A549 (cell line): ENCODE data around the gene BTF3. TPM values are rescaled to one million over a fixed set of nuclear protein-coding genes. Genes with fewer than 3 reads are reported as not detected.

Experiments
- ATAC-seq, 2 experiments: fragments of 200-7000 bp in 1 of 2; fragments of >200 bp in 1 of 2; cut with Nextera tagmentation in 1 of 2; cut with Tn5 transposase in 1 of 2; 3 replicates each; pipeline versions ENCODE4 v1.8.0 to v1.9.1; 2018 to 2020; ENCODE audit warnings: mild to moderate bottlenecking in 1 of 2, moderate library complexity in 1 of 2
- CTCF ChIA-PET: fragments of 300-600 bp; sonication (Branson Sonifier 250); formaldehyde crosslinking; extraction: SDS; loops from one replicate; lab custom pipeline; 2021; ENCODE audit warnings: antibody characterized with exemption, inconsistent platforms; lab: Yijun Ruan, JAX
- POLR2A ChIA-PET: fragments of 350-600 bp; formaldehyde crosslinking; extraction: SDS; loops from one replicate; lab custom pipeline; 2021; ENCODE audit warnings: antibody characterized with exemption, inconsistent platforms; lab: Yijun Ruan, JAX
- DNase-seq, 2 experiments: peaks; one replicate each; pipeline versions ENCODE4 v3.0.0 to v3.0.0-alpha.2; 2011 to 2016; ENCODE audit warnings: low read depth in 1 of 2, low spot score in 1 of 2
- FAIRE-seq: peaks from 2 replicates; lab custom pipeline; 2011; peaks lifted over from hg19 to GRCh38; lab: Jason Lieb, UNC
- H3K27ac ChIP-seq, 2 experiments: fragments of >200 bp; sonication (Bioruptor Twin); formaldehyde crosslinking; 3 replicates each; pipeline ENCODE4 v1.5.1; 2016 to 2017
- H3K4me1 ChIP-seq: fragments of >200 bp; sonication (Bioruptor Twin); formaldehyde crosslinking; 3 replicates; pipeline ENCODE4 v1.6.1; 2016
- H3K4me2 ChIP-seq: fragments of >200 bp; sonication (Bioruptor Twin); formaldehyde crosslinking; 3 replicates; pipeline ENCODE4 v1.6.1; 2016
- H3K4me3 ChIP-seq: fragments of >200 bp; sonication (Bioruptor Twin); formaldehyde crosslinking; 3 replicates; pipeline ENCODE4 v1.5.1; 2016
- H3K9me3 ChIP-seq: fragments of >200 bp; sonication (Bioruptor Twin); formaldehyde crosslinking; 3 replicates; pipeline ENCODE4 v1.6.1; 2016
- CBX2 ChIP-seq: fragments of 200-600 bp; sonication (generic); IDR thresholded peaks from 2 replicates; pipeline ENCODE4 v1.6.1; 2016; ENCODE audit warnings: low read depth, mild to moderate bottlenecking, borderline replicate concordance
- CBX8 ChIP-seq: fragments of 200-600 bp; sonication (generic); IDR thresholded peaks from 2 replicates; pipeline ENCODE4 v1.6.1; 2016
- CHD4 ChIP-seq: fragments of 200-600 bp; sonication (generic); IDR thresholded peaks from 2 replicates; pipeline ENCODE4 v1.6.1; 2016; ENCODE audit warnings: antibody characterized with exemption, mild to moderate bottlenecking, borderline replicate concordance
- EHMT2 ChIP-seq: fragments of 200-600 bp; sonication (generic); IDR thresholded peaks from 2 replicates; pipeline ENCODE4 v1.6.1; 2016; ENCODE audit warnings: antibody characterized with exemption, low read depth, mild to moderate bottlenecking, moderate library complexity
- EP300 ChIP-seq, 2 experiments: fragments of >200 bp; sonication (Bioruptor Twin); formaldehyde crosslinking; IDR thresholded peaks; 2 replicates in 1 of 2; 3 replicates in 1 of 2; pipeline ENCODE4 v1.6.1; 2016 to 2017
- FOSL2 ChIP-seq, 2 experiments: fragments of 450-650 bp in 1 of 2; fragments of >200 bp in 1 of 2; sonication (Bioruptor Twin) in 1 of 2; formaldehyde crosslinking; IDR thresholded peaks; 2 replicates each; pipeline versions ENCODE4 v1.5.0 to v1.6.1; 2016 to 2020; ENCODE audit warnings: mild to moderate bottlenecking in 1 of 2, moderate library complexity in 1 of 2
- GATA3 ChIP-seq: IDR thresholded peaks from 2 replicates; pipeline ENCODE4 v1.6.1; 2012; ENCODE audit warnings: borderline replicate concordance
- HDAC2 ChIP-seq: fragments of 200-600 bp; sonication (generic); IDR thresholded peaks from 2 replicates; pipeline ENCODE4 v1.6.1; 2016
- HEYL ChIP-seq: fragments of 250-450 bp; sonication (Bioruptor Pico); IDR thresholded peaks from 2 replicates; pipeline ENCODE4 v1.8.0; 2021; ENCODE audit warnings: mild to moderate bottlenecking, moderate library complexity
- HOXA7 ChIP-seq: fragments of 250-450 bp; sonication (Bioruptor Pico); IDR thresholded peaks from 2 replicates; pipeline ENCODE4 v1.5.0; 2020; ENCODE audit warnings: mild to moderate bottlenecking, moderate library complexity
- HOXB5 ChIP-seq: fragments of 250-450 bp; sonication (Bioruptor Pico); IDR thresholded peaks from 2 replicates; pipeline ENCODE4 v1.5.0; 2020; ENCODE audit warnings: mild to moderate bottlenecking, moderate library complexity
- KDM5A ChIP-seq: fragments of 200-600 bp; sonication (generic); IDR thresholded peaks from 2 replicates; pipeline ENCODE4 v1.6.1; 2016; ENCODE audit warnings: antibody characterized with exemption, mild to moderate bottlenecking
- MAFK ChIP-seq: fragments of 450-650 bp; IDR thresholded peaks from 2 replicates; pipeline ENCODE4 v1.6.1; 2014; ENCODE audit not compliant: partially characterized antibody
- MYC ChIP-seq: IDR thresholded peaks from 2 replicates; pipeline ENCODE4 v1.6.1; 2012; ENCODE audit warnings: mild to moderate bottlenecking, inconsistent platforms, low read length, improper control_type of control experiment, borderline replicate concordance
- NR3C1 ChIP-seq: fragments of >200 bp; sonication (Bioruptor Twin); formaldehyde crosslinking; IDR thresholded peaks from 3 replicates; pipeline ENCODE4 v1.6.1; 2017
- POLR2AphosphoS2 ChIP-seq: conservative IDR thresholded peaks from 2 replicates; pipeline ENCODE4 v1.6.1; 2012; ENCODE audit warnings: low read length, improper control_type of control experiment, inconsistent platforms
- RAD21 ChIP-seq, 2 experiments: fragments of >200 bp in 1 of 2; sonication (Bioruptor Twin) in 1 of 2; formaldehyde crosslinking in 1 of 2; IDR thresholded peaks in 1 of 2; conservative IDR thresholded peaks in 1 of 2; 2 replicates in 1 of 2; 3 replicates in 1 of 2; pipeline ENCODE4 v1.6.1; 2012 to 2018; ENCODE audit warnings: inconsistent platforms in 1 of 2
- RARB ChIP-seq: fragments of 250-450 bp; sonication (Bioruptor Pico); IDR thresholded peaks from 2 replicates; pipeline ENCODE4 v1.8.0; 2021; ENCODE audit warnings: mild to moderate bottlenecking, moderate library complexity
- RNF2 ChIP-seq: fragments of 200-600 bp; sonication (generic); IDR thresholded peaks from 2 replicates; pipeline ENCODE4 v1.6.1; 2016; ENCODE audit warnings: low read depth, mild to moderate bottlenecking, antibody characterized with exemption, moderate library complexity, borderline replicate concordance
- SMC3 ChIP-seq: fragments of >200 bp; sonication (Bioruptor Twin); formaldehyde crosslinking; IDR thresholded peaks from 3 replicates; pipeline ENCODE4 v1.6.1; 2018; ENCODE audit warnings: inconsistent platforms
- TFCP2L1 ChIP-seq: fragments of 250-450 bp; sonication (Bioruptor Pico); IDR thresholded peaks from 2 replicates; pipeline ENCODE4 v1.5.0; 2021; ENCODE audit warnings: mild to moderate bottlenecking
- TP53 ChIP-seq: fragments of 250-450 bp; sonication (Bioruptor Pico); IDR thresholded peaks from 2 replicates; pipeline ENCODE4 v1.5.0; 2021; ENCODE audit warnings: mild to moderate bottlenecking, moderate library complexity
- ZC3H11A ChIP-seq: fragments of 450-650 bp; IDR thresholded peaks from 2 replicates; pipeline ENCODE4 v1.6.1; 2014; ENCODE audit warnings: antibody characterized with exemption, mild to moderate bottlenecking
- ZFP36 ChIP-seq: fragments of 450-650 bp; IDR thresholded peaks from 2 replicates; pipeline ENCODE4 v1.6.1; 2014; ENCODE audit warnings: borderline replicate concordance; ENCODE audit not compliant: partially characterized antibody
- WGBS: methylation state at CpG from one replicate; pipeline ENCODE4 v1.1.6; 2017; ENCODE audit errors: missing lambda C conversion rate; 5-methylcytosine and 5-hydroxymethylcytosine counted together
- polyA plus RNA-seq, 4 experiments: library from polyadenylated mRNA; depleted of rRNA in 3 of 4; stranded (reverse); fragments of >200 nt; fragmentation: RNase III in 1 of 4; extraction: RNeasy Plus Mini Kit Qiagen cat#74134 plus additional on column Dnase treatment in 1 of 4; gene quantifications; 2 replicates in 3 of 4; 3 replicates in 1 of 4; pipeline ENCODE4 v1.2.3, GENCODE V29; 2011 to 2017
- TF ChIP-seq, protein P1 (sequence below): IDR thresholded peaks from 2 replicates; pipeline ENCODE4 v1.6.1; 2012
- TF ChIP-seq, protein P2 (sequence below): fragments of 150-350 bp; IDR thresholded peaks from 2 replicates; pipeline ENCODE4 v1.6.1; 2014; ENCODE audit warnings: low read depth, mild to moderate bottlenecking, low read length
- TF ChIP-seq, protein P3 (sequence below): IDR thresholded peaks from 2 replicates; pipeline ENCODE4 v1.6.1; 2012
- TF ChIP-seq, protein P4 (sequence below): fragments of >200 bp; sonication (Bioruptor Twin); formaldehyde crosslinking; IDR thresholded peaks from 3 replicates; pipeline ENCODE4 v1.5.1; 2016
- TF ChIP-seq, protein P5 (sequence below): fragments of 250-450 bp; sonication (Bioruptor Pico); IDR thresholded peaks from 2 replicates; pipeline ENCODE4 v1.5.0; 2020; ENCODE audit warnings: low read depth, mild to moderate bottlenecking, moderate library complexity

The BTF3 gene
- polyA plus RNA-seq, 2 of the 4 experiments (the other 2 are of a cell fraction), result 1,048 to 1,159 TPM

DNA sequence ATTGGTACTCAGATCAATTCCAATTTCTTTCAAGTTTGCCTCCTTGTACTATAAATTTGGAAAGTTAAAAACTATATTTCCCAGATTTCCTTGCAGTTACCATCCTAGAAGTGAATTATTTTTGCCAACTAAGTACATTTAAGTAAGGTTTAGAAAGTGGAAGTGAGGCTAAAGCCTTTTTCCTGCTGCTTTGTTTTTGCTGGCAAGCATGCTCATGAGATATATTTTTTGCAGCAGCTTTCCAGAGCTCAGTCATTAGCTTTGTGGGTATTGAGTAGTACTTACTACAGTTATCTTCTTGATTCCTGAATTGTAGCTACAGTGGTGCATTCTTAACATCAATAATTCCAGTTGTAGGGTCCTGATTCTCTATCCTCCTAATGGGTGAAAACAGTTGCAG, 3.5 kb upstream of the BTF3 start:
- CTCF ChIA-PET, result interaction anchor here (3.4 kb wide), 1 partner anchor 44 kb away, joined by 18 read pairs; no protein-coding TSS in a partner anchor
- DNase-seq (no peak), ATAC-seq (no peak), FAIRE-seq (no peak)
- Histone ChIP-seq H3K4me3 (no peak overlapping the region), H3K4me2 (no peak overlapping the region), H3K27ac (no peak overlapping the region), H3K4me1 (peaks cover 15% of the 10 kb centered on the region; the same call in 2 of the 3 replicates)
- TF ChIP-seq NR3C1, result no peak
- peak; percentile 8 for TF ChIP-seq MAFK
- TF ChIP-seq, all 56 proteins: peak for 1
- POLR2A ChIA-PET, result no interaction called here
- no peaks in the 10 kb centered on the region for H3K9me3 ChIP-seq

DNA sequence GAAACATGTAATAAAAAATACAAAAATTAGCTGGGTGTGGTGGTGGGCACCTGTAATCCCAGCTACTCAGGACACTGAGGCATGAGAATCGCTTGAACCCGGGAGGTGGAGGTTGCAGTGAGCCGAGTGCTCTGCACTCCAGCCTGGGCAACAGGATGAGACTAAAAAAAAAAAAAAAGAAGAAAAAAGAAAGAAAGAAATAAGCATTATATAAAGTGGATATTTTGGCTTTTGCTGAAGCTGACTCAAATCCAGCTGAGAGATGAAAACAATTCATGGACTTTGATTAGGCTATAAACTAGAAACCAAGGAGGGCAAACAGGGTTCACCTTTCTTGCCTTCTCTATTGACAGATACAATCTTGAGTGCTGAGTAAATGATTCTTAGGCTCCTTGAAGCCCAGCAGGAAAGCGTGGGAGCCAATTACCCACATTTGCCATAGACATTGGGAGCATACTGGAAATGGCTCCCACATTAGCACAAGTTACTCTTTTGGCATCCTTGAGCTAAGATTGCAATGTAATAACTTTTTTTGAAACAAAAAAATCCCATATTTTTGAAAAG, 2.4 kb upstream of the BTF3 start:
- no peaks in the 10 kb centered on the region for H3K9me3 ChIP-seq
- WGBS, result 89% methylated on average over 4 of the region's 4 CpGs

DNA sequence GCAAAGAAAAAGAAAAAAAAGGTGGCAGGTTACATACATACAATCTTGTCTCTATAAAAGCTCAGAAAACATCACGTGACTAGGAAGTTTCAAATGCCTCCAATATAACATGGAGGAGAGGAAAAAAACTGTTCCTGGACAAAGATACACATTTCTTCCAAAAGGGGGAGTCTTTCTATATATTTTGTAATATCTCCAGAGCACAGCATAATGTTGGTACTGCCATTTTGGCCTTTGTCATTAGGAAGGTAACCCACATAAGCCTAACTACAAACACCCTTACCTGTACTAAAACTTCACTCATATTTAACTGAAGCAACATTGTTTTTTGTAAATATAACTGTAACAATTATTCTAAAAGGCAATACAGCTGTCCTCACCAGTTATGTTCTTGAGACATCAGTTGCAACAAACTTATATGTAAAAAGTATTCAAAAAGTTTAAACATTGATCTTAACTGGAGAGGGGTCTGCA, 1.2 kb upstream of the BTF3 start:
- POLR2A ChIA-PET, result interaction anchor here (0.8 to 4.3 kb wide), 3 partner anchors 8 to 281 kb away, joined by 4 to 26 read pairs (median 4); partner anchors contain the start of gene FOXD1
- TF ChIP-seq EP300 (IDR thresholded peaks at IDR 0.05) (no peak), NR3C1 (no peak), HEYL (CRISPR knock-in tag) (no peak), TFCP2L1 (CRISPR knock-in tag) (no peak), FOSL2 (IDR thresholded peaks at IDR 0.05) (no peak), FOSL2 (CRISPR knock-in tag; IDR thresholded peaks at IDR 0.05) (0 out of 2 replicates have a peak, but pooled peaks have one; percentile 13), RNF2 (no peak), HDAC2 (no peak), MAFK (no peak), KDM5A (no peak), HOXA7 (CRISPR knock-in tag) (no peak), EHMT2 (peak; percentile 72), RAD21 (conservative IDR thresholded peaks at IDR 0.05 in 1 of 2, IDR thresholded peaks at IDR 0.05 in 1 of 2) (no peak), GATA3 (no peak), CHD4 (no peak), POLR2AphosphoS2 (no peak), ZC3H11A (no peak), HOXB5 (CRISPR knock-in tag) (no peak), CBX8 (no peak), CBX2 (no peak), ZFP36 (no peak), SMC3 (no peak), RARB (CRISPR knock-in tag) (no peak), TP53 (CRISPR knock-in tag) (no peak)
- TF ChIP-seq, protein P1, sequence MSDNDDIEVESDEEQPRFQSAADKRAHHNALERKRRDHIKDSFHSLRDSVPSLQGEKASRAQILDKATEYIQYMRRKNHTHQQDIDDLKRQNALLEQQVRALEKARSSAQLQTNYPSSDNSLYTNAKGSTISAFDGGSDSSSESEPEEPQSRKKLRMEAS, result 0 out of 2 replicates have a peak, but pooled peaks have one; percentile 29
- TF ChIP-seq, protein P2, sequence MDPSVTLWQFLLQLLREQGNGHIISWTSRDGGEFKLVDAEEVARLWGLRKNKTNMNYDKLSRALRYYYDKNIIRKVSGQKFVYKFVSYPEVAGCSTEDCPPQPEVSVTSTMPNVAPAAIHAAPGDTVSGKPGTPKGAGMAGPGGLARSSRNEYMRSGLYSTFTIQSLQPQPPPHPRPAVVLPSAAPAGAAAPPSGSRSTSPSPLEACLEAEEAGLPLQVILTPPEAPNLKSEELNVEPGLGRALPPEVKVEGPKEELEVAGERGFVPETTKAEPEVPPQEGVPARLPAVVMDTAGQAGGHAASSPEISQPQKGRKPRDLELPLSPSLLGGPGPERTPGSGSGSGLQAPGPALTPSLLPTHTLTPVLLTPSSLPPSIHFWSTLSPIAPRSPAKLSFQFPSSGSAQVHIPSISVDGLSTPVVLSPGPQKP, result no peak
- TF ChIP-seq, protein P3, sequence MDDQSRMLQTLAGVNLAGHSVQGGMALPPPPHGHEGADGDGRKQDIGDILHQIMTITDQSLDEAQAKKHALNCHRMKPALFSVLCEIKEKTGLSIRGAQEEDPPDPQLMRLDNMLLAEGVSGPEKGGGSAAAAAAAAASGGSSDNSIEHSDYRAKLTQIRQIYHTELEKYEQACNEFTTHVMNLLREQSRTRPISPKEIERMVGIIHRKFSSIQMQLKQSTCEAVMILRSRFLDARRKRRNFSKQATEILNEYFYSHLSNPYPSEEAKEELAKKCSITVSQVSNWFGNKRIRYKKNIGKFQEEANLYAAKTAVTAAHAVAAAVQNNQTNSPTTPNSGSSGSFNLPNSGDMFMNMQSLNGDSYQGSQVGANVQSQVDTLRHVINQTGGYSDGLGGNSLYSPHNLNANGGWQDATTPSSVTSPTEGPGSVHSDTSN, result no peak
- TF ChIP-seq, protein P4, sequence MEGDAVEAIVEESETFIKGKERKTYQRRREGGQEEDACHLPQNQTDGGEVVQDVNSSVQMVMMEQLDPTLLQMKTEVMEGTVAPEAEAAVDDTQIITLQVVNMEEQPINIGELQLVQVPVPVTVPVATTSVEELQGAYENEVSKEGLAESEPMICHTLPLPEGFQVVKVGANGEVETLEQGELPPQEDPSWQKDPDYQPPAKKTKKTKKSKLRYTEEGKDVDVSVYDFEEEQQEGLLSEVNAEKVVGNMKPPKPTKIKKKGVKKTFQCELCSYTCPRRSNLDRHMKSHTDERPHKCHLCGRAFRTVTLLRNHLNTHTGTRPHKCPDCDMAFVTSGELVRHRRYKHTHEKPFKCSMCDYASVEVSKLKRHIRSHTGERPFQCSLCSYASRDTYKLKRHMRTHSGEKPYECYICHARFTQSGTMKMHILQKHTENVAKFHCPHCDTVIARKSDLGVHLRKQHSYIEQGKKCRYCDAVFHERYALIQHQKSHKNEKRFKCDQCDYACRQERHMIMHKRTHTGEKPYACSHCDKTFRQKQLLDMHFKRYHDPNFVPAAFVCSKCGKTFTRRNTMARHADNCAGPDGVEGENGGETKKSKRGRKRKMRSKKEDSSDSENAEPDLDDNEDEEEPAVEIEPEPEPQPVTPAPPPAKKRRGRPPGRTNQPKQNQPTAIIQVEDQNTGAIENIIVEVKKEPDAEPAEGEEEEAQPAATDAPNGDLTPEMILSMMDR, result peak; percentile 51
- TF ChIP-seq, protein P5, sequence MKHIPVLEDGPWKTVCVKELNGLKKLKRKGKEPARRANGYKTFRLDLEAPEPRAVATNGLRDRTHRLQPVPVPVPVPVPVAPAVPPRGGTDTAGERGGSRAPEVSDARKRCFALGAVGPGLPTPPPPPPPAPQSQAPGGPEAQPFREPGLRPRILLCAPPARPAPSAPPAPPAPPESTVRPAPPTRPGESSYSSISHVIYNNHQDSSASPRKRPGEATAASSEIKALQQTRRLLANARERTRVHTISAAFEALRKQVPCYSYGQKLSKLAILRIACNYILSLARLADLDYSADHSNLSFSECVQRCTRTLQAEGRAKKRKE (CRISPR knock-in tag), result no peak

More for the DNA sequence above, 2.4 kb upstream of the BTF3 start:
- DNase-seq, result no peak
- no peak for ATAC-seq
- peaks cover 26% of the 10 kb centered on the region for H3K4me1 ChIP-seq
- H3K27ac ChIP-seq, result no peak overlapping the region
- POLR2A ChIA-PET, result interaction anchor here (0.8 to 4.3 kb wide), 2 partner anchors 47 to 279 kb away, joined by 4 to 26 read pairs; partner anchors contain the start of gene FOXD1
- no peak for FAIRE-seq
- TF ChIP-seq MYC, result no peak
- H3K4me3 ChIP-seq, result no peak overlapping the region
- no peak overlapping the region for H3K4me2 ChIP-seq
- CTCF ChIA-PET, result interaction anchor here (0.6 to 3.4 kb wide), 10 partner anchors 8 to 1276 kb away, joined by 3 to 18 read pairs (median 7); partner anchors contain the start of gene FOXD1

More for the DNA sequence above, 1.2 kb upstream of the BTF3 start:
- peak overlapping the region; percentile 91 for H3K4me2 ChIP-seq
- peak overlapping the region; percentile 64; the same call in 2 of the 3 replicates for H3K4me3 ChIP-seq
- peak; percentile 80 to 85 for DNase-seq
- CTCF ChIA-PET, result interaction anchor here (0.7 to 3.4 kb wide), 17 partner anchors 9 to 281 kb away, joined by 3 to 18 read pairs (median 4); partner anchors contain the start of gene FOXD1
- FAIRE-seq, result no peak
- 28% methylated on average over 1 of the region's 1 CpG for WGBS
- no peaks in the 10 kb centered on the region for H3K9me3 ChIP-seq
- peak; percentile 36 to 44; a peak in 4 of 6 replicates for ATAC-seq
- peaks cover 34% of the 10 kb centered on the region for H3K4me1 ChIP-seq
- peak overlapping the region; percentile 90 to 98; a peak in 4 of 6 replicates for H3K27ac ChIP-seq
